Epidermal melanocyte (primary cell): ENCODE measurements around the gene ITGB1BP1.
A peak's percentile ranks its signal among the peaks of the same experiment; 100 is the strongest.

Source experiments
- DNase-seq: peaks from one replicate; pipeline ENCODE4 v3.0.0; 2011; ENCODE audit warnings: low spot score; ENCODE audit not compliant: insufficient read length

The ITGB1BP1 gene

DNA sequence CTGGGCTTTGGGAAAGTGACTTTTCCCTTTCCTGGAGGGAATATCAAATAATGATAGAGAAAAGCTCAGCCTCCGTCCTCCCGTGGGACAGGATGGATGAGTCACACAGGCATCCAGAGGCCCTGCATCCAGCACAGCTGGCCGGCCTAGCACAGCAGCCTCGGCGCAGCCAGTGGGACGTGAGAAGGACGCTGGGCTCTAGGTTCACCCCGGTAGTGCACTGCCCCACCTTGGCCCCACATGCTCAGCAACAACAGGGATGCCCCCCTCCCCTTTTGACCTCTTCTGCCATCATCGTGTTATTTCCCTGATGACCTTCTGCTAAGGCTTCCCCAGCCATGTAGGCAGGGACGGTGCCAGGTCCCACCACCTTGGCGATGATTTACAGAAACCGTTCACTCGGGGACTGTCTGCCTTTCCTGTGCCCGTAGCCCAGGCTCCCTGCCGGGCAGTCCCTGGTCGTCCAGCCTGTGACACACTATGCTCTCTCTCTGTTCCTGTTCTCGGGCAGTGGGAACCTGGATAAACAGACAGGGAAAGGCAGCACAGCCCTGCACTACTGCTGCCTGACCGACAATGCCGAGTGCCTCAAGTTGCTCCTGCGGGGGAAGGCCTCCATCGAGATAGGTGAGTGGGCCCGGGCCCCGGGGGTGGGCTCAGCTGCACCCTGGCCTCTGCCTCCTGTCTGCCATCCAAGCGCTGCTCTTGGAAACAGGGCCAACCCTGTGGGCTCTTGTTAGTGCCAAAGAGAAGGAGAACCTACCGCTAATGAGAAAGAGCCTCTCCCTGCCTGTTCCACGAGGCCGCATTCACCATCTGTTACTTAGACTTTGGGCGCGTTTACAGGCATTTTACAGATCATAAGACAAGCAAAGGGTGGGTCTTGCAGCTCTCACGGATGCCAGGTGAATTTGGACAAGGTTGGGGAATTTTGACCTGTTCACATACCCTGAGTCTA, 44.6 kb downstream of the ITGB1BP1 start:
- DNase-seq, result peak; percentile 53

DNA sequence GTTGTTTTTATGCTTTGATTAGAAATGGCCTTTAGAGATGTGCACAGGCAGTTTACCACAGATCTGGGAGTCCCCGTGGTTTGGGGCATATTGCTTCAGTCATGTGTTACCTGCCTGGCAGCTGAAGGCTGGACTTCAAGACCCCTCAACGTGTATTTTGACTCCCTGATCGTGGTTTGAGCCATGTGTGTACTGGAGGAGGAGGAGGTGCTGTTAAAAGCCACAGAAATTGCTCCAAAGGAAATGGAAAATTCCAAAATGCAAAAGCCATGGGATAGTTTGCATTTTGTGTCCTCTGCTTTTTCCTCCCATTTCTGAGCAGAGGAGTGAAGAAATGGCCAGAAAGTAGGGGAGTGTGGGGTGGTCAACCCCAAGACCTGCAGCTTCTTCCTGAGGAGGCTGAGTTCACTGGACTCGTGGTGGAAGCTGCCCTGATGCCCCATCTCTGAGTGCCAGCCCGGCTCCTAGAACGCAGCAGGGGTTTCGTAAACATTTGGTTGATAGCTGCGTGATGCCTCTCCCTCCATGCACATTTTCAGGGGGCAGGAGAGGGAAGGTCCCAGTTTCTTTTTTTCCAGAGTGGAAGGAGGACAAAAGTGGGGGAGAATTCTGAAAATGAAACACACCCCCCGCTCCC, 45.7 kb downstream of the ITGB1BP1 start:
- no peak for DNase-seq

DNA sequence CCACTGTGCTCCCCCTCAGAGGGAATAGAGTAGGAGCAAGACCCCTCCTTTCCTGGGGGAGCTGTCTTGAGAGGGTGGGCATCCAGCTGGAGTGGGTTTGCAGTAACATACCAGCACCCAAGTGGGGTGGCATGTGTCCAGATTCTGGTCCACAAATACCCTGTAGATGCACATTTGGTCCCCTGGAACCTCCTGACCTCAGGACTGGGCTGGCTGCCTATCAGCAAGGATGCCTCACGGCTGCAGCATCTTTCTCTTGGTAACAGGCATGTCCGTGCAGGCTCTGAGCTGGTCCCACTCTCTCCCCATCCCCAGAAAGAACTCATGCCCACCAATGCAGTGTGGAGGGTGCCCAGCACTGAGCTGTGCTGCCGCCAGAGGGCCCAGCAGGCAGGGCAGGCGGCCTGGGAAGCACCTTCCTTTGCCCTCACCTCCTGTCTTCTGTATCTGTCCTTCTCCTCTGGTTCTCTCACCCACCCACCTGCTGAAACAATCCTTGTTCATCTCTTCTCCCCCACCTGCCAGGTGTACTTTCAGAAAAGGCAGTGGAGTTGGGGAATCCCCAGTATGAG, 47.4 kb downstream of the ITGB1BP1 start:
- no peak for DNase-seq

DNA sequence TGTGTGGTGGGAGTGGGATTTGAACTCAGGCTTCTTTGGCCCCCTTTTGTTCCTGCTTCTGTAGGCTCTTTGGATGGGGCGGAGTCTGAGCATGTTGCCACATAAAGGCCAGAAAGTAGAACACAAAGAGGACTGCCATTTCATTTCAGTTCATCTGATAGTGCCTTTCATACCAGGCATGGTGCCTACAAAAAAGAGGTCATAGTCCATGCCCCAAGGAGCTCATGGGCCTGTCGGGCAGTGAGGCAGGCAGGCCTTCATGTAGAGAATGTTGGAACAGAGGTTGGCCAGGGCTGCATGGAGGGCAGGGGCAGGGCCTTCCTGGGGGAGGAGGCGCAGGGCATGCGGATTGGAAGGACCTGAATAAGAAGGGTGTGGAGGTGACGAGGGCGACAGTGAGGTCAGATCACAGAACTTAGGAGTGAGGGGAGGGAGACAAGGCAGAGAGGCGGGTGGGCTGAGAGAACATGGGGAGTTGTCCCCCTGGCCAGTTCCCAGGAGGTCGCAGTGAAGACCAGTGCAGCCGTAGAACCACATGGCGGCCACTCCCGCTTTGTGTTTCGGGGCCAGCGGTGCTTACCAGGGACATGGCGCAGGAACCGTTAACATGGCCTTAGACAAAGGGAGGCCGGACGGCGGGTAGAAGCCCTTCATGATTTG, 49.1 kb downstream of the ITGB1BP1 start:
- no peak for DNase-seq

DNA sequence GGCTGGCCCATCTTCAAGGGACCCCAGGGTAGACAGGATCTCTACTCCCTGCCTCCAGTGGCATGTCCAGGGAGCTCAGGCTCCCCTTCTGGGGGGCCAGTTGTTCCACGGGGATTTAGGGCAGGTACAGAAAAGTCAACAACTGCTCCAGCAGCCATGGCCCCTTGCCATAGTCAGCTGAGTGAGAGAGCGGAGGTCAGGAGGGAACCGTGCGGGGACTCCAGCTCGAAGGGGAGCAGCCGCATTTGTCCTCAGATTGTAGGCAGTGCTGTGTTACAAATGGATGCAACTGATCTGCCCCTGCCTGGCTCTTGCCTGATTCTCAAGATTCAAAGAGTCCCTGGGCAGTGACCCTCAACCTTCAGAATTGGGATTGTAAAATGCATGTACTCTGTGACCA, 49.9 kb downstream of the ITGB1BP1 start:
- DNase-seq, result no peak

DNA sequence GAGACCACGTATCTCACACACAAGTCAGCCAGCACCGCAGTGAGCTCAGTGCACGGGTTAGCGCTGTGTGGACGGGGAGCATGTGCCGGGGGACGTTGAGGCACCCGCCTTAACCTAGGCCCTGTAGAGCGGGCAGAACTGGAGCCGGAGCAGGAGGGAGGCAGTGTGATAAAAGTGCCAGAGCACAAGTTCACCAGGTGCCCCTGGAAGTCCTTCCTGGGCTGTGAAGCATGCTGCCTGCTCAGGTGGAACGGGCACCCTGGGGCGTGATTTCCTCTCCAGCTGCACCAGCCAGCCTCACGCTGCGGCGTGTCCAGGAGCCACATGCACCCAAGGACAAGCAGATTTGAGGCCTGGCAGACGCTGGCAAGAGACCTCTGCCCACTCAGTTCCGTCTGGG, 50.3 kb downstream of the ITGB1BP1 start:
- DNase-seq, result no peak

DNA sequence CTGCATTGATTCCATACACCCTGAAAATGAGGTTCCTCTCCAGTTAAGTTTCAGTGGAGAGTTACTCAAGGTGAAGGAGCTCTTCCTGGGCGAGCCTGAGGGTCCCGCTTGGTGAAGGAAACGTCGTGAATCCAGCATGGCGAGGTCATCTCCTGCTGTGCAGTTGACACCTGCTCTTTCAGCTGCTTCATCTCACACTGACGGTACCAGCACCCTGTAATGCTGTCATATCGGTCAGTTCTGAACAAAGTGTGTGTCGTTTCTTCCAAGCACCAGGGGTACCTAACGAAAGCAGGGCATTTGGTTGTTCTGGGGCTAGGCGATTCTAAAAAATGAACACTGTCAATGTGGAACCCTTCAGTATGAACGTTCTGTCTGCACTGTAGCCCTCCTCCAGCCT, 52.6 kb downstream of the ITGB1BP1 start:
- no peak for DNase-seq

DNA sequence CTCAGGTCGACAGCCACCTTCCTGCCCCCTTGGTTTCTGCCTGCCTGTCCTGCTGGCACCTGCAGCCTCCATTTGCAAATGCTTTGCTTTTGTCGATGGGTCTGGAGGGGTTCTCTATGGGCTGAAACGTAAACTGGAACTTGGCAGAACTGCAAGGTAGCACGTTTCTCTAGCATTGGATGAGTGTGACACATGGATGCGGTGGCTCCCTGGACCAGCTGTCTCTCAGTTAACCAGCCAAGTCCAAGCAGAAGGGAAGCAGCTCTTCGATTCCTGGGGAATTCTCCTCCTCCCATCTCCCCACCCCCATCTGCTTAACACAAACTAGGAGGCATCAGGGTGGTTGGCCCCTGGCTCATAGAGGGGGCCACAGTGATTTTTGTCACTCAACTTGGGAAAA, 57.3 kb downstream of the ITGB1BP1 start:
- no peak for DNase-seq

DNA sequence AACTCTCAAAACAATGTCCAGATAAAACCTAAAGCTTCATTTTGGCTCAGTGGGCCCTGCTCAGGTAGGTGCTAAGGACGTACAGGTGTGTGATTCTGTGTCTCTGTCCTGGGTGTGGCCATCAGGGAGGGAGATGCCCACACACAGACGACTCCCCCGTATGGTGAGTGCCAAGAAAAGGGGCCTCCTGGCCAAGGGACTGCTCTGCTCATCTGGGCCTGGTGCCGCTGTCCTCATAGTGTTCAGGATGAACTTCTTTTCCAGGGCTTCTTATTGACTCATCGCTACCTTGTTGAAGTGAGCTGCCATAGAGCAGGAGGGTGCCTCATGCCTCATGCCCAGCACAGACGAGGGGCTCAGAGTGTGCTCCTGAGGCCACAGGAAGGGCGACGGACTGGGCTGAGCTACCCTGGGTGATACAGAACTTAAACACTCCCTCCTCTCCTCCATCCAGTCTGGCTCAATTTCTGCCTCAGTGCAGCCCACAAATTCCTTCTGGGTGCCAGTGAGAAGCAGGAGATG, 57.8 kb downstream of the ITGB1BP1 start:
- no peak for DNase-seq

DNA sequence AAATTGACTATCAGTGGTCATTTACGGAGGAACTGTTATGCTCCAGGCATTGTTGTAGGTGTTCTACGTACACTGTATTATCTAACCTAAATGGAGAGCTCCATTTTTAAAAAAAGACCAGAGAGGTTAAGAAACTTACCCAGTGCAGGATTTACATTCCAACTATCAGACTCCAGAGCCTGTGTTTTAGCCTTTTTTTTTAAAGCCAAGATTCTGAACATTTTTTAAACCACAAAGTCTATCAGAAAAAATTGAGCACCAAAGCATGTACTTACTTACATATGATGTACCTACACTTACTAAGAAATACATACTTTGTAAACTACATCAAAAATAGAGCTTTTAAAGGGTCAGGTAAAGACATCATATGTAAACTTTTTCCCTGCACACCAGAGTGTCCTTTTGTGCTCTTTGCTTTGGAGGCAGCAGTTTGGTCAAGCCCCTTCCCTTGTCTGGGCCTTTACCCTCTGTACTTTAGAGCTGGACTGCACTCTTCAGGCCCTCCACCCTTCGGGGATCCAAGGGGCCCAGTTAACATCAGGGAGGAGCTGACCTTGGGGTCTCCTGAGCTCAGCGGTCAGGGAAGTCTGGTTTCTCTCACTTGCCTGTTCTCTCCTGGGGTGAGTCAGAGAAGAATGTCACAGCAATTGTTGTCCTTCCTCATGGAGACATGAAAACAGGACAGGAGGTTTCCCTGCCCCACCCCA, 58.4 kb downstream of the ITGB1BP1 start:
- no peak for DNase-seq

DNA sequence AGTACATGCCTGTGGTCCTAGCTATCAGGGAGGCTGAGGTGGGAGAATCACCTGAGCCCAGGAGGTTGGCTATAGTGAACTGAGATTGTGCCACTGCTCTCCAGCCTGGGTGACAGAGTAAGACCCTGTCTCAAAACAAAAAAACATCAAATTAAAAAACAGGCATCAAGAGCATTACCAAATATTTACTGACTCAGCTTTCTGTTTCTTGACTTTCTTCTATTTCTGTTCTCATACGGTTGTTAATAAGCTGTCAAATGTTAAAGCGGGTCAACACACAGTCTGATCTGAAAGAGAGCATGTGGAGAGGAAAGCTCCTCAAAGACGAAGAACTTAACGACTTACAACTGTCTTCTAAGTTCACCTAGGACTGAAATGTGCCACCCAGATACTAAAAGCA, 59.0 kb downstream of the ITGB1BP1 start:
- no peak for DNase-seq

DNA sequence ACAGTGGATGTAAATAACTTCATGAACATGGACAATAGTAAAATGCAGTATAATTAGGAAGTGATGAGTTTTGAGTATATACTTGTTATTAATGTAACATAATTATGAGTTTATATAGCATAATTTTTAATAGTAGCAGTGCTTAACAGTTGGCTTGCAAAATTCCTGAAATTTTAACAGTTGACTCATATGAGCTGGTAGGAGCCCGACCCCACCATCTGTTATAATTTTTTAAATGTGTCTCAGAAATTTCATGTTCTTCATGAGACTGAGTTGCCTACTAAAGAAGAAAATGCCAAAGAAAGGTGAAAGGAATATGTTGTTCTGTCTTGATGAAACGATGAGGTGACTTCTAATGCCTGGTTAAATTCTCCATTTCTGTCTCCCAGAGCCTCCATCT, 62.6 kb downstream of the ITGB1BP1 start:
- DNase-seq, result no peak

DNA sequence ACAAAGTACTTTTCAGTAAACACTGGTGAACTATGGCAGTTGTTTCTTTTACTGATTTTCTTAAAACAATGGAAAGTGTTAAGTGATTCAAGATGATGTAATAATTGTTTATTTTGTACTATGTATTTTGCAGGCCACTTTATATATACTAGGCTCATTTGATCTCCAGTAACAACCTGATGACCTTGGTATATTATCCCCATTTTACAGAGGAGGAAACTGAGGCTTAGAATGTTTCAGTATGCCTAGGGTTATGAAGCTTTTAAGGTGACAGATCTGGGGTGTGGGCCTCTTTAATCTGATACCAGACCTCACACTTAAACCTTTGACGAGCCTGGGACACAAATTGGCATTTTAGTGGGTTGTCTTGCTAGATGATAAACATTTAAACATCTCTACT, 63.2 kb downstream of the ITGB1BP1 start:
- DNase-seq, result no peak

DNA sequence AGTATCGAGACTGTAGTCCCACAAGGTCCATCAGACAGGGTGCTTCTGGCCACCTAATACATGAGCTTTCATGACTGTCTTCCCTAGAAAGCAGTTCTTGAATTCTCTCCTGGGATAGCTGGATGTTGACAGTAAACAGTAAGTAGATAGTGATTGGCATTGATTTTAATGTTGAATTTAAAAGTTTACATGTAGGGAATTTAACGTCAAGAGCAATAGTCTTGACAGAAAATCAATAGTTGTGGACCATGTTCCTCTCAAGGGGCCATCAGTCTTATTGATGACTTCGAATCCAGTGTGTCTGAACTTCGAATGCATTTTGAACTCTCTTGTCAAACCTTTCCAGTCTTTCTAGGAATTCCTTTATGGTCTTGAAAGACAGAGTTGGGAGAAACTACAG, 63.9 kb downstream of the ITGB1BP1 start:
- no peak for DNase-seq

DNA sequence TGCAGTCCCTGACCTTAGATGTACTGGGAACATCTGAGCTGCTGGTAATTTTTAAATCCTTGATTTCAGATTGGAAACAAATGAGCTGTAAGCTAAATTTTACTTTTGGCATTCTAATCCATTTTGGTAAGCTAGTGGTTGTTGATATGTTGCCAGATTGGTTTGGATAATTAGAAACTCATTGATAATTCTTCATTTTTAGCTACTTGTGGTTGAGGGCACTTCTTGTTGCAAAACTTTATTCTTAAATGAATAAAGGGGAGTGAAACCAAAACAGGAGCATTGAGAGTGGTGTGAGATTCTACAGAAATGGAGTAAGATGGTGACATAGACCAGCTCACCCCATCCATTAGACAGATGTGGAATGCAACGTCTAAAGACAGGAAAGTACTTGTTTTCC, 64.5 kb downstream of the ITGB1BP1 start:
- no peak for DNase-seq

DNA sequence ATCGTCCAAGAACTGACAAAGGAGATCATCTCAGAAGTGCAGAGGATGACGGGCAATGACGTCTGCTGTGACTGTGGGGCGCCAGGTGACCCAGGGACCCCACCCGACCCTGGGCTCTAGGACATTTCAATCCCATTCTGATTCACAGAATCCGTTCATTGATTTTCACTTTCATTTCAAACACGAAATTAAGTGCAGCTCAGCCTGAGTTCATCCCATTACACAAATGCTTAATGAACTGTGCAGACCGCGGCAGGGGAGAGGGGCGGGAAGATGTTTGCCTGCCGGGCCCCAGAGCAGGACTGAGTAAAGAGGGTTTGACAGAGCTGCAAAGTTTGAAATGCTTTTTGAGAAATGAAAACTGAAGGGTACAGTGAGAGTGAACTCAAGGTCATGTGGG, 67.1 kb downstream of the ITGB1BP1 start:
- DNase-seq, result no peak

DNA sequence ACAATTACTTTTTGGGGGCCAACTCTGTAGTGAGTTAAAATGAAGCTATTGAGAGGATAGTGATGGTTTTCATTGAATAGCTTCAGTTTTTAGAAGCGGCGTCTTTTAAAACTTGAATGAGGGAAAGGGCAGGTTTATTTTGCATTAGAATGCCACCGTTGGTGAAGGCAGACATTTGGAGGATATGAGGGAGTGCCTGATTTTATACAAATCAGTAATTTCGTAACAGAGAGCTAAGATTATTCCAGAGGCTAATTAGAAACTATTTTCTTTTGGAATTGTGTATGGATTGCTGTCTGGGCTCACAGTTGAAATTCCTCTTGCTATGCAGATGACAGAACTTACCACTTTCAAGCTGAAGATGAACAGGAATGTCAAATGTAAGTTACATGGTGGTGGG, 67.6 kb downstream of the ITGB1BP1 start:
- no peak for DNase-seq

DNA sequence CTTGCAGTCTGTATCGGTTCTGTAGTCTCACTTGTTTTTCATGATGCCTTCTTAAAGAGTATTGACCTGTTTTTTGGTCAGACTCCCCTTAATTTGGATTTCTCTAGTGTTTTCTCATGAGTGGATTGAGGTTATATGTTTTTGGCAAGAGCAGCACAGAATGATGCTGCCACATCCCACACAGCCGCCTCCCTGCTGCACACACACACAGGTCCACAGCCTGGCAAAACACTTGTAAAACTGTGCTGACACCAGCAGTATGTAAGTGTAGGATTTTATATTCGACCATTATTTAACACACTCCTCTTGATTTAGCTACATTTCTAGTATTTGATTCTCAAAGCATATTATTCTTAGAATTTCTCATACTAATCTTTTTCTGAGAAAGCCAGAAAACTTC, 68.1 kb downstream of the ITGB1BP1 start:
- DNase-seq, result no peak

DNA sequence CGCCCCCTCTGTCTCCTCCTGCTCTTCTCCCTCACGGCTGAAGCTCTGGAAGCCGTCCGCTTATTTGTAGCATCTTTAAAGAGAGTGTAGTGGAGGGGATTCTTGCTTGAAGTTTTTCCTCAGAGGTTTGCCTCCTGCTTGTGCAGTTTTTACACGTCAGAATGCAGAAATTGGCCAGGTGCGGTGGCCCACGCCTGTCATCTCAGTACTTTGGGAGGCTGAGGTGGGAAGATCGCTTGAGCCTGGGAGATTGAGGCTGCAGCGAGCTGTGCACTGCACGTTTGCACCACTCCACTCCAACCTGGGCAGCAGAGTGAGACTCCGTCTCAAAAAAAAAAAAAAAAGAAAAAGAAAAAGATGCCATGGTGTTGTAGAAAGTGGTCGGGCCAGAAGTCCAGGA, 69.0 kb downstream of the ITGB1BP1 start:
- no peak for DNase-seq
